Parathyroid adenoma (tissue), 2 donors: ENCODE data around the gene SLC8A1.

Source experiments
- H2AFZ ChIP-seq: fragments of 300-600 bp; sonication (generic); one replicate; pipeline ENCODE4 v1.7.0; 2017; ENCODE audit warnings: antibody characterized with exemption, mild to moderate bottlenecking
- H3K27ac ChIP-seq: fragments of 300-600 bp; sonication (generic); one replicate; pipeline ENCODE4 v1.7.0; 2017
- H3K27me3 ChIP-seq: fragments of 300-600 bp; sonication (generic); one replicate; pipeline ENCODE4 v1.7.0; 2017; ENCODE audit warnings: low read length; ENCODE audit not compliant: control insufficient read depth, insufficient read depth
- H3K36me3 ChIP-seq: fragments of 300-600 bp; sonication (generic); one replicate; pipeline ENCODE4 v1.7.0; 2017; ENCODE audit warnings: low read length; ENCODE audit not compliant: control insufficient read depth, insufficient read depth
- H3K4me1 ChIP-seq: fragments of 300-600 bp; sonication (generic); one replicate; pipeline ENCODE4 v1.7.0; 2017; ENCODE audit warnings: control low read depth
- H3K4me2 ChIP-seq: fragments of 300-600 bp; sonication (generic); one replicate; pipeline ENCODE4 v1.7.0; 2017; ENCODE audit warnings: low read length
- H3K4me3 ChIP-seq: fragments of 300-600 bp; sonication (generic); one replicate; pipeline ENCODE4 v1.7.0; 2017; ENCODE audit warnings: low read depth, low read length
- H3K79me2 ChIP-seq: fragments of 300-600 bp; sonication (generic); one replicate; pipeline ENCODE4 v1.7.0; 2017; ENCODE audit warnings: control low read depth
- H3K9ac ChIP-seq: fragments of 300-600 bp; sonication (generic); one replicate; pipeline ENCODE4 v1.7.0; 2017; ENCODE audit warnings: mild to moderate bottlenecking
- H3K9me3 ChIP-seq: fragments of 300-600 bp; sonication (generic); one replicate; pipeline ENCODE4 v1.7.0; 2017; ENCODE audit warnings: low read length; ENCODE audit not compliant: control insufficient read depth
- TF ChIP-seq, protein P1 (sequence below): fragments of 300-600 bp; sonication (generic); IDR thresholded peaks from one replicate; pipeline ENCODE4 v1.7.0; 2017; ENCODE audit warnings: antibody characterized with exemption, mild to moderate bottlenecking
- donor health status: primary hyperparathyroidism.

Gene SLC8A1

DNA sequence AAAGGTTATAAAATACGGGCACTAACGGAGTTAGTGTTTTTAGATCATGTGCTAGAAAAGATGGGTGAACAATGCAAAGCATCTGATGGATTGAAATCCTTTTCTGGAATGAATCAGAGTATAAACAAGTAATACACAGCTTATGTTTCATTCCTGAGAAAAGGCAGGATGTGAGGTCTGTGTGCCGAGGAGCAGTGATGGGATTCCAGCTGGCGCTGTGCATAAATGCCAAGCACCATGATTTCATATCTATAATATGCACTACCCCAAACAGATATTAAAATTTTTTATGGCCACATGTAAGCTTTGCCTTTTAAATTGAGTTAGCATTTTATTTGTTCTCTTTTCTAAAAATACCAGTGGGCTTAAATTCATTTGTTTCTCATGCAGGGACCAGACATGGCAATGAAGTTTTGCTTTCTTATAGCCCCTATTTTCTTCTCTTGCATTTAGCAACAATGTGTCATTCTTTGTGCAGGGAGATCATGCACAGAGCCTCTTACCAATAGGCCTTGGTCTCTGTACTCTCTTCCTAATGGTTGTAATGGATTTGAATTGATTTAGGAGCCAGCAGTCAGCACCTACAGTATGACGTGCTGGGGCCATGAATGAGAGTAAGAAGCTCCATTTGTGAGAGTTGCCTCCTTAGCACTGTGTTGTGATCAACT lies 323.9 kb downstream of the SLC8A1 start:
- Histone ChIP-seq H3K79me2 (no peaks in the 10 kb centered on the region), H3K4me1 (no peaks in the 10 kb centered on the region), H3K27ac (no peak overlapping the region), H3K4me3 (no peak overlapping the region), H2AFZ (no peak overlapping the region), H3K27me3 (no peaks in the 10 kb centered on the region), H3K4me2 (no peak overlapping the region), H3K36me3 (no peaks in the 10 kb centered on the region), H3K9ac (no peak overlapping the region), H3K9me3 (no peaks in the 10 kb centered on the region)
- TF ChIP-seq, protein P1, sequence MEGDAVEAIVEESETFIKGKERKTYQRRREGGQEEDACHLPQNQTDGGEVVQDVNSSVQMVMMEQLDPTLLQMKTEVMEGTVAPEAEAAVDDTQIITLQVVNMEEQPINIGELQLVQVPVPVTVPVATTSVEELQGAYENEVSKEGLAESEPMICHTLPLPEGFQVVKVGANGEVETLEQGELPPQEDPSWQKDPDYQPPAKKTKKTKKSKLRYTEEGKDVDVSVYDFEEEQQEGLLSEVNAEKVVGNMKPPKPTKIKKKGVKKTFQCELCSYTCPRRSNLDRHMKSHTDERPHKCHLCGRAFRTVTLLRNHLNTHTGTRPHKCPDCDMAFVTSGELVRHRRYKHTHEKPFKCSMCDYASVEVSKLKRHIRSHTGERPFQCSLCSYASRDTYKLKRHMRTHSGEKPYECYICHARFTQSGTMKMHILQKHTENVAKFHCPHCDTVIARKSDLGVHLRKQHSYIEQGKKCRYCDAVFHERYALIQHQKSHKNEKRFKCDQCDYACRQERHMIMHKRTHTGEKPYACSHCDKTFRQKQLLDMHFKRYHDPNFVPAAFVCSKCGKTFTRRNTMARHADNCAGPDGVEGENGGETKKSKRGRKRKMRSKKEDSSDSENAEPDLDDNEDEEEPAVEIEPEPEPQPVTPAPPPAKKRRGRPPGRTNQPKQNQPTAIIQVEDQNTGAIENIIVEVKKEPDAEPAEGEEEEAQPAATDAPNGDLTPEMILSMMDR = no peak

DNA sequence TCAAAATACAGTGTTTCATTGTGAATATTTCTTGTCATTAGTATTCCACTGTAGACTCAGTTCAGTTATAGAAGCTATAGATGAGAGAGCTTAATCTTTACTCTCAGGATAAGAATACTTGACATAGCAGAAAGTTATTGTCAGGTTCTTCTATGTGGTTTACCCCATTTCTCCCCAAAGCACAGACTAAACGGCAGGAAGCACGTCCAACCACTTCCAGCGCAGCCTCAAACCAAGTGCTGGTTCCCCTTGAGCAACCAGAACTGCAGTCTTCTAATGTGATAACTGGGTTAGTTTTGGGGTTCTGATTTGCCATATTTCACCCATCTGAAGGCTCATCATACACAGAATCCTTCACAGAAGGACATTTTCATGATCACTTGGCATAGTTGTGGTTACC lies 324.7 kb downstream of the SLC8A1 start:
- TF ChIP-seq, protein P1 = no peak
- Histone ChIP-seq H3K79me2 (no peaks in the 10 kb centered on the region), H3K4me1 (no peaks in the 10 kb centered on the region), H2AFZ (no peak overlapping the region), H3K9me3 (no peaks in the 10 kb centered on the region), H3K27me3 (no peaks in the 10 kb centered on the region), H3K36me3 (no peaks in the 10 kb centered on the region), H3K9ac (no peak overlapping the region), H3K4me2 (no peak overlapping the region), H3K4me3 (no peak overlapping the region), H3K27ac (no peak overlapping the region)

DNA sequence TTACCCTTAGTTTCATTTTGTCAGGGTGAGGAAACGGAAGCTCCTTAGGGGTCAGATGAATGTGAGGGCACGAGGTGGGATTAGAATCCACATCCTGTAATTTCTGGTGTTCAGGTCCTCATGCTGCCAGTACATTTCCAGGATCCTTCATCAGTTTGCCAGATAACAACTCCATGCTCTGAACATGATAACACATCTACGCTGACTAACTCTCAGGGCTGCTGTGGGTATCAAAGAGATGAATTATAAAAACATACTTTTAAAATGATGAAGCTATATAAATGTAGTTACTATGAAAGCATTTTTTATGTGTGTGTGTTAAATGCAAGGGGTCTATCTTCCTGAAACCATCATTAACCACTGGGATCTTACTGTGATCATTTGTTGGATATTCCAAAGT lies 325.9 kb downstream of the SLC8A1 start:
- Histone ChIP-seq H3K36me3 (no peaks in the 10 kb centered on the region), H3K9me3 (no peaks in the 10 kb centered on the region), H3K4me3 (no peak overlapping the region), H3K79me2 (no peaks in the 10 kb centered on the region), H3K4me1 (no peaks in the 10 kb centered on the region), H3K27ac (no peak overlapping the region), H3K4me2 (no peak overlapping the region), H3K27me3 (no peaks in the 10 kb centered on the region), H3K9ac (no peak overlapping the region), H2AFZ (no peak overlapping the region)
- TF ChIP-seq, protein P1 = no peak

DNA sequence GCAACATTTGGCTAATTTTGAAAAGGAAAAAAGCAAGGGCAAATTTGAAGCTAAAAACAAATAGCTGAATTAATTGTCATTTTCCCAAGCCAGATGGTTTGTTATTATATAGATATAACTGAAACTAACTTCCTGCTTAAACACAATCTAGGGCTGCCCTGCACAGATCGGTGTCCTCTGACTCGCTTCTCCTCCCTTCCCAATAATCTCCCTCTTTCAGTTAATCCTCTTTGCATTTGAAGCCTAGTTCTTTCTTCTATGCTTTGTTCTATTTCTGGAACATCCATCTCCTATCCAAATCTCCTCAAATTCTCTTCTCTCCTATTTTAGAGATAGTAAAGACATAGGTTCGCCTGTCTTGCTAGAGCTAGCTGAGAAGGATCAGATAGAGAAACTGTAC lies 328.1 kb downstream of the SLC8A1 start:
- H3K4me1 ChIP-seq = no peaks in the 10 kb centered on the region

More for the DNA sequence above, 328.1 kb downstream of the SLC8A1 start:
- Histone ChIP-seq H3K36me3 (no peaks in the 10 kb centered on the region), H3K27ac (no peak overlapping the region), H3K79me2 (no peaks in the 10 kb centered on the region), H3K9me3 (no peaks in the 10 kb centered on the region), H2AFZ (no peak overlapping the region), H3K4me2 (no peak overlapping the region), H3K4me3 (no peak overlapping the region), H3K27me3 (no peaks in the 10 kb centered on the region), H3K9ac (no peak overlapping the region)
- TF ChIP-seq, protein P1 = no peak
